Measurements from ENCODE around the gene FIGLA.

GRCh38 chr2:70823249-70823648, 32.8 kb upstream of the FIGLA start:
- no peak for TF ChIP-seq CTCF (conservative IDR thresholded peaks at IDR 0.05 in 1 of 2, IDR thresholded peaks at IDR 0.05 in 1 of 2; ENCODE audit: low read depth in 1 of 2, low read length in 2 of 2)
- no peak for TF ChIP-seq EZH2 (IDR thresholded peaks at IDR 0.05; ENCODE audit: low read length, missing control alignments)
